Liver (tissue), 9 donors: ENCODE results near the gene MR1. TPM values are rescaled to one million over a fixed set of nuclear protein-coding genes. Genes with fewer than 3 reads are reported as not detected.

Experiments used
- DNase-seq: peaks from one replicate; pipeline ENCODE4 v3.0.0-alpha.2; 2017; ENCODE audit warnings: low spot score
- H3K27ac ChIP-seq, 2 donors: one replicate each; pipeline ENCODE4 v1.7.0; 2013; ENCODE audit warnings: inconsistent platforms in 2 of 2, low read length in 2 of 2, control low read depth in 1 of 2, low read depth in 1 of 2, mild to moderate bottlenecking in 1 of 2
- H3K27me3 ChIP-seq, 4 donors: one replicate each; pipeline versions ENCODE4 v1.6.1 to v1.7.0; 2013; ENCODE audit warnings: low read length in 3 of 4, inconsistent platforms in 1 of 4, mild to moderate bottlenecking in 1 of 4, moderate library complexity in 1 of 4; ENCODE audit not compliant: control insufficient read depth in 4 of 4, insufficient read depth in 4 of 4
- H3K36me3 ChIP-seq, 4 donors: one replicate each; pipeline versions ENCODE4 v1.6.1 to v1.7.0; 2013; ENCODE audit warnings: low read length in 3 of 4, mild to moderate bottlenecking in 3 of 4, low read depth in 1 of 4, moderate library complexity in 1 of 4; ENCODE audit not compliant: control insufficient read depth in 4 of 4, insufficient read depth in 3 of 4
- H3K4me1 ChIP-seq, 4 donors: one replicate each; pipeline versions ENCODE4 v1.6.1 to v1.7.0; 2013; ENCODE audit warnings: low read length in 3 of 4, mild to moderate bottlenecking in 3 of 4, moderate library complexity in 1 of 4; ENCODE audit not compliant: control insufficient read depth in 4 of 4, insufficient read depth in 4 of 4
- H3K4me3 ChIP-seq, 3 donors: one replicate each; pipeline versions ENCODE4 v1.6.1 to v1.7.0; 2013; ENCODE audit warnings: low read length in 3 of 3, control low read depth in 1 of 3, low read depth in 1 of 3, mild to moderate bottlenecking in 1 of 3
- H3K9ac ChIP-seq, 2 donors: one replicate each; pipeline ENCODE4 v1.7.0; 2013; ENCODE audit warnings: low read length in 2 of 2, mild to moderate bottlenecking in 2 of 2, moderate library complexity in 2 of 2, control low read depth in 1 of 2, low read depth in 1 of 2
- H3K9me3 ChIP-seq, 4 donors: one replicate each; pipeline versions ENCODE4 v1.6.1 to v1.7.0; 2013; ENCODE audit warnings: low read length in 3 of 4; ENCODE audit not compliant: control insufficient read depth in 4 of 4
- EGR1 ChIP-seq, 2 donors: IDR thresholded peaks; 2 replicates each; pipeline ENCODE4 v1.6.1; 2016 to 2018; ENCODE audit warnings: antibody characterized with exemption in 2 of 2, low read depth in 2 of 2
- FOXA1 ChIP-seq: IDR thresholded peaks from 2 replicates; pipeline ENCODE4 v1.6.1; 2016; ENCODE audit warnings: antibody characterized with exemption
- FOXA2 ChIP-seq: IDR thresholded peaks from 2 replicates; pipeline ENCODE4 v1.6.1; 2016; ENCODE audit warnings: antibody characterized with exemption
- GABPA ChIP-seq, 2 donors: IDR thresholded peaks in 1 of 2; conservative IDR thresholded peaks in 1 of 2; 2 replicates each; pipeline ENCODE4 v1.6.1; 2016; ENCODE audit warnings: antibody characterized with exemption in 2 of 2, mild to moderate bottlenecking in 1 of 2, moderate library complexity in 1 of 2
- HNF4A ChIP-seq, 2 donors: conservative IDR thresholded peaks; 2 replicates each; pipeline ENCODE4 v1.6.1; 2016; ENCODE audit warnings: antibody characterized with exemption in 2 of 2, mild to moderate bottlenecking in 2 of 2
- HNF4G ChIP-seq: IDR thresholded peaks from 2 replicates; pipeline ENCODE4 v1.6.1; 2016; ENCODE audit warnings: antibody characterized with exemption
- JUND ChIP-seq, 2 donors: IDR thresholded peaks; 2 replicates each; pipeline ENCODE4 v1.6.1; 2016; ENCODE audit warnings: antibody characterized with exemption in 2 of 2
- RAD21 ChIP-seq, 2 donors: IDR thresholded peaks; 2 replicates each; pipeline ENCODE4 v1.6.1; 2016; ENCODE audit warnings: antibody characterized with exemption in 2 of 2, mild to moderate bottlenecking in 2 of 2
- RXRA ChIP-seq, 2 donors: IDR thresholded peaks; 2 replicates each; pipeline ENCODE4 v1.6.1; 2017 to 2018; ENCODE audit warnings: antibody characterized with exemption in 2 of 2, mild to moderate bottlenecking in 1 of 2
- TAF1 ChIP-seq: conservative IDR thresholded peaks from 2 replicates; pipeline ENCODE4 v1.6.1; 2016; ENCODE audit warnings: antibody characterized with exemption, mild to moderate bottlenecking
- YY1 ChIP-seq: IDR thresholded peaks from 2 replicates; pipeline ENCODE4 v1.6.1; 2016; ENCODE audit warnings: antibody characterized with exemption, mild to moderate bottlenecking
- WGBS: extraction: QIAGEN DNeasy Blood & Tissue Kit; methylation state at CpG from one replicate; pipeline ENCODE4 v1.1.7; 2013; 5-methylcytosine and 5-hydroxymethylcytosine counted together
- polyA plus RNA-seq, 2 donors: library from polyadenylated mRNA; stranded (reverse) in 1 of 2; unstranded in 1 of 2; fragments of 200-250 nt in 1 of 2; fragments of >200 nt in 1 of 2; fragmentation: Nextera tagmentation in 1 of 2; extraction: Ambion mirVana in 1 of 2; gene quantifications; one replicate each; pipeline versions ENCODE4 v1.2.1 to v1.2.3, GENCODE V29; 2013 to 2015
- total RNA-seq, 2 donors: library from RNA; depleted of rRNA; stranded (reverse); fragments of >200 nt; gene quantifications; one replicate each; pipeline ENCODE4 v1.2.3, GENCODE V29; 2014
- TF ChIP-seq, protein P1 (sequence below): IDR thresholded peaks from 2 replicates; pipeline ENCODE4 v1.6.1; 2016; ENCODE audit warnings: antibody characterized with exemption, mild to moderate bottlenecking
- TF ChIP-seq, protein P2 (sequence below): IDR thresholded peaks from 2 replicates; pipeline ENCODE4 v1.6.1; 2016; ENCODE audit warnings: antibody characterized with exemption
- TF ChIP-seq, protein P3 (sequence below): IDR thresholded peaks from 2 replicates; pipeline ENCODE4 v1.6.1; 2016; ENCODE audit warnings: antibody characterized with exemption
- TF ChIP-seq, protein P4 (sequence below): fragments of 150-350 bp; IDR thresholded peaks from 2 replicates; pipeline ENCODE4 v1.5.1; 2017; ENCODE audit warnings: improper control_type of control experiment, low read depth, low read length; ENCODE audit not compliant: missing input control
- TF ChIP-seq, protein P5 (sequence below): IDR thresholded peaks from 2 replicates; pipeline ENCODE4 v1.6.1; 2016; ENCODE audit warnings: antibody characterized with exemption
- donor health status: healthy.
- donor health status: healthy.
- donor health status: healthy.
- donor health status: healthy.
- donor health status: healthy.

The MR1 gene
- total and polyA plus RNA-seq, 4 donors, result 5.5 to 8.1 (median 6.1) TPM

DNA sequence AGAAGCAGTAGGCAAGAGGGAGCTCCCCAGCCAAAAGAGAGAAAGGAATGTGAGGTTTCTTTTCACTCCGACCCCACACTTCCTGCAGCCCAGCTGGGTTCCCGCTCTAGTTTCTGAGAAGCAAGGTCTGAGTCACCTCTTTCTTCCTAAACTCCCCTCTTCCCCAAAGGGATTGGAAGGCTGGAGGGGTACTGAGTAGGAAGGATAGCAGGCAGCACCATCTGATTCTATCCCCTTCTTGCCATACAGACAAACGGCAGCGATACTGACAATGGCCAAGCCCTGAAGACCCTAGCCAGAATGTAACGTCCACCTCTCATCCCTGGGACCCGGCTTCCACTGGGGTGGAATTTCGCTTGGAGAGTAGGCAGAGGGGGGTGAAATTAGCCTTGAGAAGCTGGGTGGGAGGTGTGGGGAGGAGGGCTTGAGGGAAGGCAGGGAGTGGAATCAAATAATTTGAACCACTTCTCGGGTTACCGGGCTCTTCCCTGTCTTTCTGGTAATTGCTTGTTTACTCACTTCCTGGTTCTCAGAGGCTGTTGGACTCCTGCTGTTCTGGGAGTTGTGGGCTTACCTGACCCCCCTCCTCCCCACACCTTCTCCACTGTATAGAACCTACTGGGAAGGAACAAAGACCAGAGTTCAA is 67.9 kb downstream of the MR1 start:
- H3K9me3 ChIP-seq, result no peaks in the 10 kb centered on the region
- no peak for DNase-seq

DNA sequence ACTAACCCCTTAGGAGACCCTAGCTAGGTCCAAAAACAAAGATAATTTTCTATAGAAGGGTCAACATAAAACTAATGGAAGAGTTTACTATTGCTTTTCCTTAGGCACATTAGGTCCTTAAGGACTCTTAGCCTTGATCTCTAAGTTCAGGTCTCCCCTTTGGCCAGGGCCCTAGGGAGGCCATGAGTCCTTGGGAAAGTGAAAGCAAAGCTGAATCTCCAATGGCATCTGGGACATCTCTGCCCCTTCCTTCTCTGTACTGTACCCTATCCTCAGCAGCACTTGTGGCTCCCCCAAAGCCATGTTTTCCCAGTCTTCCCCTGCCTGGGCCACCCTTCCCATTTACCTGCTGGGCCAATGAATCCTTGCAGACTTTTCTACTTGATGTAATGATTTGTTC is 69.1 kb downstream of the MR1 start:
- peaks cover 3 to 16% (median 9%) of the 10 kb centered on the region in 4 donors for H3K4me1 ChIP-seq
- no peak overlapping the region for H3K4me3 ChIP-seq
- H3K36me3 ChIP-seq, result no peaks in the 10 kb centered on the region
- no peaks in the 10 kb centered on the region for H3K9me3 ChIP-seq
- no peak overlapping the region for H3K27ac ChIP-seq
- no peak for DNase-seq
- H3K9ac ChIP-seq, result no peak overlapping the region
- TF ChIP-seq, protein P1, sequence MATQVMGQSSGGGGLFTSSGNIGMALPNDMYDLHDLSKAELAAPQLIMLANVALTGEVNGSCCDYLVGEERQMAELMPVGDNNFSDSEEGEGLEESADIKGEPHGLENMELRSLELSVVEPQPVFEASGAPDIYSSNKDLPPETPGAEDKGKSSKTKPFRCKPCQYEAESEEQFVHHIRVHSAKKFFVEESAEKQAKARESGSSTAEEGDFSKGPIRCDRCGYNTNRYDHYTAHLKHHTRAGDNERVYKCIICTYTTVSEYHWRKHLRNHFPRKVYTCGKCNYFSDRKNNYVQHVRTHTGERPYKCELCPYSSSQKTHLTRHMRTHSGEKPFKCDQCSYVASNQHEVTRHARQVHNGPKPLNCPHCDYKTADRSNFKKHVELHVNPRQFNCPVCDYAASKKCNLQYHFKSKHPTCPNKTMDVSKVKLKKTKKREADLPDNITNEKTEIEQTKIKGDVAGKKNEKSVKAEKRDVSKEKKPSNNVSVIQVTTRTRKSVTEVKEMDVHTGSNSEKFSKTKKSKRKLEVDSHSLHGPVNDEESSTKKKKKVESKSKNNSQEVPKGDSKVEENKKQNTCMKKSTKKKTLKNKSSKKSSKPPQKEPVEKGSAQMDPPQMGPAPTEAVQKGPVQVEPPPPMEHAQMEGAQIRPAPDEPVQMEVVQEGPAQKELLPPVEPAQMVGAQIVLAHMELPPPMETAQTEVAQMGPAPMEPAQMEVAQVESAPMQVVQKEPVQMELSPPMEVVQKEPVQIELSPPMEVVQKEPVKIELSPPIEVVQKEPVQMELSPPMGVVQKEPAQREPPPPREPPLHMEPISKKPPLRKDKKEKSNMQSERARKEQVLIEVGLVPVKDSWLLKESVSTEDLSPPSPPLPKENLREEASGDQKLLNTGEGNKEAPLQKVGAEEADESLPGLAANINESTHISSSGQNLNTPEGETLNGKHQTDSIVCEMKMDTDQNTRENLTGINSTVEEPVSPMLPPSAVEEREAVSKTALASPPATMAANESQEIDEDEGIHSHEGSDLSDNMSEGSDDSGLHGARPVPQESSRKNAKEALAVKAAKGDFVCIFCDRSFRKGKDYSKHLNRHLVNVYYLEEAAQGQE, result no peak
- TF ChIP-seq, protein P2, sequence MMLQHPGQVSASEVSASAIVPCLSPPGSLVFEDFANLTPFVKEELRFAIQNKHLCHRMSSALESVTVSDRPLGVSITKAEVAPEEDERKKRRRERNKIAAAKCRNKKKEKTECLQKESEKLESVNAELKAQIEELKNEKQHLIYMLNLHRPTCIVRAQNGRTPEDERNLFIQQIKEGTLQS, result no peak
- H3K27me3 ChIP-seq, result no peaks in the 10 kb centered on the region

More for the DNA sequence above, 67.9 kb downstream of the MR1 start:
- H3K9ac ChIP-seq, result no peak overlapping the region
- no peaks in the 10 kb centered on the region for H3K36me3 ChIP-seq
- no peaks in the 10 kb centered on the region for H3K27me3 ChIP-seq
- peaks cover 3 to 14% (median 8%) of the 10 kb centered on the region in 4 donors for H3K4me1 ChIP-seq
- TF ChIP-seq FOXA1 (no peak), HNF4G (no peak), EGR1 (IDR thresholded peaks at IDR 0.05; ENCODE audit: low read depth in 2 of 2) (no peak), YY1 (no peak), HNF4A (conservative IDR thresholded peaks at IDR 0.05) (no peak)
- TF ChIP-seq, protein P2, result no peak
- no peak overlapping the region for H3K27ac ChIP-seq
- H3K4me3 ChIP-seq, result no peak overlapping the region
- WGBS, result 70% methylated on average over 9 of the region's 9 CpGs

DNA sequence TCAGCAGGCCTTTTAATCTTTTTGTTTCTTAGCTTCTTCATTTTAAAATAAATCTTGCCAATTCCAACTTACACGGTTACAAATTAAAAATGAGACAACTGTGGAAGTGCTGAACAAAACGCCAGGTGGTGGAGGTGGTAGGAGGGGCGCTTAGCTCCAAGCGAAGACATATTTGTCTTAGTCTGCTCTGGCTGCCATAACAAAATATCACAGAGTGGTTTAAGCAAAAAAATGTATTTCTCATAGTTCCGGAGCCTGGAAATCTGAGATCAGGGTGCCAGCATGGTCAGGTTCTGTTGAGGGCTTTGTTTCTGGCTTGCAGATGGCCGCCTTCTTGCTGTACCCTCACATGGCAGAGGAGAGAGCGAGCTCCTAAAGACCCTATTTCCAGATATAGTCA is 69.6 kb downstream of the MR1 start:
- WGBS, result 97% methylated on average over 7 of the region's 7 CpGs
- Histone ChIP-seq H3K9me3 (no peaks in the 10 kb centered on the region), H3K27ac (no peak overlapping the region), H3K4me1 (peaks cover 3 to 22% (median 12%) of the 10 kb centered on the region in 4 donors), H3K4me3 (no peak overlapping the region), H3K9ac (no peak overlapping the region), H3K27me3 (no peaks in the 10 kb centered on the region), H3K36me3 (no peaks in the 10 kb centered on the region)
- DNase-seq, result no peak
- TF ChIP-seq, protein P2, result no peak
- TF ChIP-seq JUND (IDR thresholded peaks at IDR 0.05) (no peak), GABPA (IDR thresholded peaks at IDR 0.05 in 1 of 2, conservative IDR thresholded peaks at IDR 0.05 in 1 of 2) (no peak), RXRA (IDR thresholded peaks at IDR 0.05) (no peak), HNF4A (conservative IDR thresholded peaks at IDR 0.05) (no peak), EGR1 (IDR thresholded peaks at IDR 0.05; ENCODE audit: low read depth in 2 of 2) (no peak), TAF1 (no peak), RAD21 (IDR thresholded peaks at IDR 0.05) (no peak), HNF4G (no peak), FOXA2 (no peak)
- TF ChIP-seq, protein P3, sequence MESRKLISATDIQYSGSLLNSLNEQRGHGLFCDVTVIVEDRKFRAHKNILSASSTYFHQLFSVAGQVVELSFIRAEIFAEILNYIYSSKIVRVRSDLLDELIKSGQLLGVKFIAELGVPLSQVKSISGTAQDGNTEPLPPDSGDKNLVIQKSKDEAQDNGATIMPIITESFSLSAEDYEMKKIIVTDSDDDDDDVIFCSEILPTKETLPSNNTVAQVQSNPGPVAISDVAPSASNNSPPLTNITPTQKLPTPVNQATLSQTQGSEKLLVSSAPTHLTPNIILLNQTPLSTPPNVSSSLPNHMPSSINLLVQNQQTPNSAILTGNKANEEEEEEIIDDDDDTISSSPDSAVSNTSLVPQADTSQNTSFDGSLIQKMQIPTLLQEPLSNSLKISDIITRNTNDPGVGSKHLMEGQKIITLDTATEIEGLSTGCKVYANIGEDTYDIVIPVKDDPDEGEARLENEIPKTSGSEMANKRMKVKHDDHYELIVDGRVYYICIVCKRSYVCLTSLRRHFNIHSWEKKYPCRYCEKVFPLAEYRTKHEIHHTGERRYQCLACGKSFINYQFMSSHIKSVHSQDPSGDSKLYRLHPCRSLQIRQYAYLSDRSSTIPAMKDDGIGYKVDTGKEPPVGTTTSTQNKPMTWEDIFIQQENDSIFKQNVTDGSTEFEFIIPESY, result no peak
- TF ChIP-seq, protein P4, sequence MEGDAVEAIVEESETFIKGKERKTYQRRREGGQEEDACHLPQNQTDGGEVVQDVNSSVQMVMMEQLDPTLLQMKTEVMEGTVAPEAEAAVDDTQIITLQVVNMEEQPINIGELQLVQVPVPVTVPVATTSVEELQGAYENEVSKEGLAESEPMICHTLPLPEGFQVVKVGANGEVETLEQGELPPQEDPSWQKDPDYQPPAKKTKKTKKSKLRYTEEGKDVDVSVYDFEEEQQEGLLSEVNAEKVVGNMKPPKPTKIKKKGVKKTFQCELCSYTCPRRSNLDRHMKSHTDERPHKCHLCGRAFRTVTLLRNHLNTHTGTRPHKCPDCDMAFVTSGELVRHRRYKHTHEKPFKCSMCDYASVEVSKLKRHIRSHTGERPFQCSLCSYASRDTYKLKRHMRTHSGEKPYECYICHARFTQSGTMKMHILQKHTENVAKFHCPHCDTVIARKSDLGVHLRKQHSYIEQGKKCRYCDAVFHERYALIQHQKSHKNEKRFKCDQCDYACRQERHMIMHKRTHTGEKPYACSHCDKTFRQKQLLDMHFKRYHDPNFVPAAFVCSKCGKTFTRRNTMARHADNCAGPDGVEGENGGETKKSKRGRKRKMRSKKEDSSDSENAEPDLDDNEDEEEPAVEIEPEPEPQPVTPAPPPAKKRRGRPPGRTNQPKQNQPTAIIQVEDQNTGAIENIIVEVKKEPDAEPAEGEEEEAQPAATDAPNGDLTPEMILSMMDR, result no peak
- TF ChIP-seq, protein P5, sequence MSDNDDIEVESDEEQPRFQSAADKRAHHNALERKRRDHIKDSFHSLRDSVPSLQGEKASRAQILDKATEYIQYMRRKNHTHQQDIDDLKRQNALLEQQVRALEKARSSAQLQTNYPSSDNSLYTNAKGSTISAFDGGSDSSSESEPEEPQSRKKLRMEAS, result no peak
